Uterus (tissue), 4 donors: Measurements from ENCODE around the gene VPS4B. TPM values are rescaled to one million over a fixed set of nuclear protein-coding genes. Genes with fewer than 3 reads are reported as not detected.

Experiments
- DNase-seq, 2 donors: peaks; one replicate each; pipeline ENCODE4 v3.0.0-alpha.2; 2019 to 2020
- H3K27ac ChIP-seq, 2 donors: fragments of 200-600 bp; sonication (generic); 1 replicate in 1 of 2; 2 replicates in 1 of 2; pipeline ENCODE4 v1.5.1; 2016 to 2018
- H3K27me3 ChIP-seq, 2 donors: fragments of 200-600 bp; sonication (generic); one replicate each; pipeline ENCODE4 v1.5.1; 2018 to 2019; ENCODE audit warnings: control low read depth in 1 of 2
- H3K36me3 ChIP-seq, 2 donors: fragments of 200-600 bp; sonication (generic); one replicate each; pipeline ENCODE4 v1.5.1; 2019; ENCODE audit warnings: control low read depth in 1 of 2
- H3K4me1 ChIP-seq, 2 donors: fragments of 200-600 bp; sonication (generic); one replicate each; pipeline ENCODE4 v1.5.1; 2018 to 2019; ENCODE audit warnings: control low read depth in 1 of 2
- H3K4me3 ChIP-seq, 2 donors: fragments of 200-600 bp; sonication (generic); 1 replicate in 1 of 2; 2 replicates in 1 of 2; pipeline ENCODE4 v1.5.1; 2018 to 2019; ENCODE audit warnings: mild to moderate bottlenecking in 1 of 2
- H3K9me3 ChIP-seq, 2 donors: fragments of 200-600 bp; sonication (generic); one replicate each; pipeline ENCODE4 v1.5.1; 2019; ENCODE audit warnings: control low read depth in 1 of 2
- POLR2A ChIP-seq, 2 donors: fragments of 450-650 bp; IDR thresholded peaks; one replicate each; pipeline ENCODE4 v1.6.1; 2016; ENCODE audit warnings: antibody characterized with exemption in 2 of 2, mild to moderate bottlenecking in 1 of 2, moderate library complexity in 1 of 2
- intact Hi-C: fragments of 100-400 bp; cut with DNase I; formaldehyde crosslinking; loops from one replicate; pipeline ENCODE4 v1.15.1; 2023; ENCODE audit warnings: low total_unique reads
- total RNA-seq, 4 donors: library from RNA; depleted of rRNA in 3 of 4; stranded (reverse); fragments of >200 nt in 3 of 4; gene quantifications; one replicate each; pipeline versions ENCODE4 v1.1.0 to v1.2.4, GENCODE V29; 2014 to 2023
- TF ChIP-seq, protein P1 (sequence below), 4 experiments: fragments of 200-600 bp in 2 of 4; fragments of 450-650 bp in 2 of 4; sonication (generic) in 2 of 4; IDR thresholded peaks; one replicate each; pipeline ENCODE4 v1.5.1; 2016 to 2019; ENCODE audit warnings: antibody characterized with exemption in 4 of 4, mild to moderate bottlenecking in 2 of 4, moderate library complexity in 1 of 4
- donor health status: DM: yes; HTN: yes; CAD: no.

VPS4B gene
- total RNA-seq, 4 donors from 2014 or later, result 32.4 to 214 (median 52.2) TPM

DNA sequence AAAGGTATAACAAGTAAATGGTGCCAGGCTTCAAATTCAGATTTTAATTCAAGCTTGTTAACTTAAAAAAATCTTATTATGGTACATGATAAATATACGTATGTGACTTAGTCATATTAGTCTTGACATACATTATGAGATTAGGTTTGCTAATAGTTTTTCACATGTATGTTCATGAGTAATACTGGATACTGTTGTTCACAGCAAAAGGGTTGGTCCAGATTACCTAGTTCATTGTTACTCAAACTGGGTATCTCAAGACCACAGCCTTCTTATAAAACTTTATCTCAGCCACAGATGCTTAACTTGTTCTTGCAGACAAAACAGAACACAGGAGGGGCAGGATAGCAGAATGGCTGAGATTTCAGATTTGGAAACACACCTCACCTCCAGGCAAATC is 26.8 kb downstream of the VPS4B start:
- TF ChIP-seq POLR2A (IDR thresholded peaks at IDR 0.05), result no peak
- TF ChIP-seq, protein P1, sequence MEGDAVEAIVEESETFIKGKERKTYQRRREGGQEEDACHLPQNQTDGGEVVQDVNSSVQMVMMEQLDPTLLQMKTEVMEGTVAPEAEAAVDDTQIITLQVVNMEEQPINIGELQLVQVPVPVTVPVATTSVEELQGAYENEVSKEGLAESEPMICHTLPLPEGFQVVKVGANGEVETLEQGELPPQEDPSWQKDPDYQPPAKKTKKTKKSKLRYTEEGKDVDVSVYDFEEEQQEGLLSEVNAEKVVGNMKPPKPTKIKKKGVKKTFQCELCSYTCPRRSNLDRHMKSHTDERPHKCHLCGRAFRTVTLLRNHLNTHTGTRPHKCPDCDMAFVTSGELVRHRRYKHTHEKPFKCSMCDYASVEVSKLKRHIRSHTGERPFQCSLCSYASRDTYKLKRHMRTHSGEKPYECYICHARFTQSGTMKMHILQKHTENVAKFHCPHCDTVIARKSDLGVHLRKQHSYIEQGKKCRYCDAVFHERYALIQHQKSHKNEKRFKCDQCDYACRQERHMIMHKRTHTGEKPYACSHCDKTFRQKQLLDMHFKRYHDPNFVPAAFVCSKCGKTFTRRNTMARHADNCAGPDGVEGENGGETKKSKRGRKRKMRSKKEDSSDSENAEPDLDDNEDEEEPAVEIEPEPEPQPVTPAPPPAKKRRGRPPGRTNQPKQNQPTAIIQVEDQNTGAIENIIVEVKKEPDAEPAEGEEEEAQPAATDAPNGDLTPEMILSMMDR (IDR thresholded peaks at IDR 0.05), result no peak
- intact Hi-C loops, result no loop called here
- no peak overlapping the region for H3K4me3 ChIP-seq
- H3K4me1 ChIP-seq, result no peaks in the 10 kb centered on the region
- no peaks in the 10 kb centered on the region for H3K9me3 ChIP-seq
- no peak for DNase-seq
- H3K27me3 ChIP-seq, result no peaks in the 10 kb centered on the region
- H3K36me3 ChIP-seq, result no peaks in the 10 kb centered on the region
- no peak overlapping the region for H3K27ac ChIP-seq

DNA sequence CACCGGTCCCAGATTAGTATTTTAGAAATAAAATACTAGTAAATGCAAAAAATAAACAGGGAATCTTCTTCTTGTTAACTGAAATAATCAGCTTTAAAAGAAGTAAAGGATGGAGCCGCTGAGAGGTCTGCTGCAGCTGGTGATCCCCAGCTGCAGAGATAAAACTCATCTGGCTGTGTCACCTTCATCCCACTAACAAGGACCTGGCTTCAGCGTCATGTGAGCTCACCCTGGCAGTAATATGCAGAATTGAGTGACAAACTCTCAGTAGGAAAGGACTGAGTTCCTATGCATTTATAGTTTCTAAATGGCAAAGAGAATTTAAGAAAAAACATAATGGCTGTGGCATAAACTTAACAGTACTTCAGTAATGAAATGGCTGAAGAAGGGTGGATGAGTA is 27.3 kb downstream of the VPS4B start:
- TF ChIP-seq, protein P1 (IDR thresholded peaks at IDR 0.05), result no peak
- no peak for DNase-seq
- no peaks in the 10 kb centered on the region for H3K27me3 ChIP-seq

DNA sequence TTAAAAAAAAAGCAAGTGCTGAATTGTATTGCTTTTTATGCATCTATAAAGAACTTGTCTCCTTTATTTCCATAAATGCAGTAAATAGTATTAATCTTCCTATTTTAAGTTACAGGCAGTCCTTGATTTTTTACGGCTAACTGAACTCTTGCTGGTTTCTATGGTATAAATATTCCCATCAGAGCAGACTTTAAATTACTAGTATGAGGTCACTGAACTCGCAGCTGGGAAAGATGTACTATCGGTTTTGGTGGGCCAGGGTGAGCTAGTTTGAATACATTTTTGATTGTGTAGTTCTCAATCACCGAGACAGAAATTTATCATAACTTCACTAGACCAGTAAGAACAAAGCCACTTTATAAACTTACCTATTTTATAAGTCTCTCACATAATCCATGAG is 34.4 kb downstream of the VPS4B start:
- no peaks in the 10 kb centered on the region for H3K9me3 ChIP-seq
- no peak overlapping the region for H3K27ac ChIP-seq
- no peaks in the 10 kb centered on the region for H3K36me3 ChIP-seq
- H3K4me3 ChIP-seq, result no peak overlapping the region
- intact Hi-C loops, result no loop called here
- DNase-seq, result no peak
- H3K4me1 ChIP-seq, result no peaks in the 10 kb centered on the region
- no peak for TF ChIP-seq POLR2A (IDR thresholded peaks at IDR 0.05)
- TF ChIP-seq, protein P1 (IDR thresholded peaks at IDR 0.05), result no peak
- H3K27me3 ChIP-seq, result no peaks in the 10 kb centered on the region

More for the DNA sequence above, 27.3 kb downstream of the VPS4B start:
- Histone ChIP-seq H3K27ac (no peak overlapping the region), H3K4me1 (no peaks in the 10 kb centered on the region), H3K36me3 (no peaks in the 10 kb centered on the region), H3K4me3 (no peak overlapping the region), H3K9me3 (no peaks in the 10 kb centered on the region)
- intact Hi-C loops, result no loop called here

DNA sequence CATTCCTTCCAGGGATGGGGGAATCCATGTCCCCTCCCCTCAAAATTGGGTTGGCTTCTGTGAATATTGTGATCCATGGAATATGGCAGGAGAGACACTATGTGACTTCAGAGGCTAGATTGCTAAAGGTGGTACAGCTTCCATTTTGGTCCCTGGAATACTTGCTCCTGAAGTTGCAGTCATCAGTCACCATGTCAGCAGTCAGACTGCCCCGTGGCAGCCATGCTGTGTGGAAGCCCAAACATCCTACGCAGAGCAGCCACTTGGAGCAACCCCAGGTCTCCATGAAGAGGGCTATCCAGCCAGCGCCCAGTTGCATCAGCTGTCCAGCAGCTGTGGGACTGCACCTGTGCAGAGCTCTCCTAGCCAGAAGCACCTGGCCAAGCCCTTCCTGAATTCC is 39.4 kb downstream of the VPS4B start:
- no peak for DNase-seq
- Histone ChIP-seq H3K36me3 (no peaks in the 10 kb centered on the region), H3K9me3 (no peaks in the 10 kb centered on the region), H3K27me3 (no peaks in the 10 kb centered on the region), H3K4me3 (no peak overlapping the region), H3K27ac (no peak overlapping the region), H3K4me1 (no peaks in the 10 kb centered on the region)
- intact Hi-C loops, result no loop called here
- TF ChIP-seq, protein P1 (IDR thresholded peaks at IDR 0.05), result no peak
- TF ChIP-seq POLR2A (IDR thresholded peaks at IDR 0.05), result no peak

DNA sequence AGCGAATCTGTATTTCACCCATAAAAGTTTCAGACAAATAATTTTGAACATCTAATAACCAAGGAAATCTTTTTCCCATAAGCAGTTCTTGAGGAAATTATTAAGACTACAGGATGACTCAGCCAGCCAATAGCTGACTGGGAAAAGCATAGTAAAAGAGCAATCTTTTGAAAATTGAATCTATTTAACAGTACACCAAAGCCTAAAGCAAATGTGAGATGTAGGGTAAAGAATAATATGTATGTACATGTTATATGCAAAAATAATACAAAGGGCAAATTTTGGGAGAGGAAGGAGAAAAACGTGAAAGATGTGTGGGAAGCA is 42.7 kb downstream of the VPS4B start:
- no peaks in the 10 kb centered on the region for H3K36me3 ChIP-seq
- no peak overlapping the region for H3K4me3 ChIP-seq
- H3K27me3 ChIP-seq, result no peaks in the 10 kb centered on the region
- DNase-seq, result no peak
- H3K9me3 ChIP-seq, result no peaks in the 10 kb centered on the region
- H3K27ac ChIP-seq, result no peak overlapping the region
- no peaks in the 10 kb centered on the region for H3K4me1 ChIP-seq
- intact Hi-C loops, result no loop called here
- TF ChIP-seq, protein P1 (IDR thresholded peaks at IDR 0.05), result no peak
- TF ChIP-seq POLR2A (IDR thresholded peaks at IDR 0.05), result no peak
